ENCODE data around the gene MGAT4A. TPM values are rescaled to one million over a fixed set of nuclear protein-coding genes. Genes with fewer than 3 reads are reported as not detected.
A peak's percentile ranks its signal among the peaks of the same experiment; 100 is the strongest.

The MGAT4A gene
- total and polyA plus RNA-seq, 2 of the 13 experiments (the other 11 are each of a cell fraction or from before 2014, with no cell fraction given) = 47.2 to 90.9 TPM

GRCh38 chr2:98702127-98702802, 28.7 kb downstream of the MGAT4A start (continued):
- TF ChIP-seq, protein P1, sequence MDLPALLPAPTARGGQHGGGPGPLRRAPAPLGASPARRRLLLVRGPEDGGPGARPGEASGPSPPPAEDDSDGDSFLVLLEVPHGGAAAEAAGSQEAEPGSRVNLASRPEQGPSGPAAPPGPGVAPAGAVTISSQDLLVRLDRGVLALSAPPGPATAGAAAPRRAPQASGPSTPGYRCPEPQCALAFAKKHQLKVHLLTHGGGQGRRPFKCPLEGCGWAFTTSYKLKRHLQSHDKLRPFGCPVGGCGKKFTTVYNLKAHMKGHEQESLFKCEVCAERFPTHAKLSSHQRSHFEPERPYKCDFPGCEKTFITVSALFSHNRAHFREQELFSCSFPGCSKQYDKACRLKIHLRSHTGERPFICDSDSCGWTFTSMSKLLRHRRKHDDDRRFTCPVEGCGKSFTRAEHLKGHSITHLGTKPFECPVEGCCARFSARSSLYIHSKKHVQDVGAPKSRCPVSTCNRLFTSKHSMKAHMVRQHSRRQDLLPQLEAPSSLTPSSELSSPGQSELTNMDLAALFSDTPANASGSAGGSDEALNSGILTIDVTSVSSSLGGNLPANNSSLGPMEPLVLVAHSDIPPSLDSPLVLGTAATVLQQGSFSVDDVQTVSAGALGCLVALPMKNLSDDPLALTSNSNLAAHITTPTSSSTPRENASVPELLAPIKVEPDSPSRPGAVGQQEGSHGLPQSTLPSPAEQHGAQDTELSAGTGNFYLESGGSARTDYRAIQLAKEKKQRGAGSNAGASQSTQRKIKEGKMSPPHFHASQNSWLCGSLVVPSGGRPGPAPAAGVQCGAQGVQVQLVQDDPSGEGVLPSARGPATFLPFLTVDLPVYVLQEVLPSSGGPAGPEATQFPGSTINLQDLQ (CRISPR knock-in tag; IDR thresholded peaks at IDR 0.05) = no peak
- TF ChIP-seq HDAC2 (CRISPR knock-in tag; IDR thresholded peaks at IDR 0.05) = peak; percentile 96
- TF ChIP-seq KDM6A (CRISPR knock-in tag; IDR thresholded peaks at IDR 0.05; ENCODE audit: low read depth) = peak; percentile 84
- TF ChIP-seq ZNF224 (CRISPR knock-in tag; IDR thresholded peaks at IDR 0.05) = peak; percentile 87; the same call in 1 of the 2 replicates
- TF ChIP-seq ZNF770 (CRISPR knock-in tag; IDR thresholded peaks at IDR 0.05) = peak; percentile 76
- peak; percentile 63; the same call in 1 of the 2 replicates for TF ChIP-seq RXRB (CRISPR knock-in tag; IDR thresholded peaks at IDR 0.05; ENCODE audit: borderline replicate concordance)
- no peak for TF ChIP-seq ATF5 (CRISPR knock-in tag; IDR thresholded peaks at IDR 0.05; ENCODE audit: low read depth)
- no peak for TF ChIP-seq PRDM10 (CRISPR knock-in tag; IDR thresholded peaks at IDR 0.05; ENCODE audit: low read depth)
- TF ChIP-seq CBX5 (CRISPR knock-in tag; IDR thresholded peaks at IDR 0.05; ENCODE audit: borderline replicate concordance) = peak; percentile 94
- TF ChIP-seq REST (IDR thresholded peaks at IDR 0.05; ENCODE audit: borderline replicate concordance in 1 of 2, low read depth in 1 of 2, low read length in 2 of 2) = peak in 1 of 2 experiments; percentile 55; a peak in 1 of 4 replicates
- peak; percentile 87 for TF ChIP-seq ZNF225 (CRISPR knock-in tag; IDR thresholded peaks at IDR 0.05)
- TF ChIP-seq, protein P2, sequence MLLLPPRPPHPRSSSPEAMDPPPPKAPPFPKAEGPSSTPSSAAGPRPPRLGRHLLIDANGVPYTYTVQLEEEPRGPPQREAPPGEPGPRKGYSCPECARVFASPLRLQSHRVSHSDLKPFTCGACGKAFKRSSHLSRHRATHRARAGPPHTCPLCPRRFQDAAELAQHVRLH (CRISPR knock-in tag; IDR thresholded peaks at IDR 0.05; ENCODE audit: borderline replicate concordance, low read depth) = no peak
- TF ChIP-seq ZNF552 (CRISPR knock-in tag; IDR thresholded peaks at IDR 0.05; ENCODE audit: borderline replicate concordance) = 0 out of 2 replicates have a peak, but pooled peaks have one; percentile 61
- no peak for TF ChIP-seq MZF1 (CRISPR knock-in tag; IDR thresholded peaks at IDR 0.05; ENCODE audit: borderline replicate concordance)
